ENCODE data around the gene ATG7. TPM values are rescaled to one million over a fixed set of nuclear protein-coding genes. Genes with fewer than 3 reads are reported as not detected.
"Not testable (repeated sequence)": the region's sequence is repeated elsewhere in the genome, so short reads cannot be mapped to it uniquely, and the experiment has no call there.

The ATG7 gene
- total RNA-seq, 1 donor from 2014 or later: 61.7 TPM

- Histone ChIP-seq H3K27ac (no peak overlapping the region), H3K9me3 (no peaks in the 10 kb centered on the region), H3K27me3 (ENCODE audit: low read depth) (no peaks in the 10 kb centered on the region), H3K36me3 (no peaks in the 10 kb centered on the region), H3K4me1 (no peaks in the 10 kb centered on the region), H3K4me3 (no peak overlapping the region)
- intact Hi-C loops (cut with DNase I): no loop called here
- no peak for ATAC-seq
- no peak for DNase-seq
- TF ChIP-seq, protein P1, sequence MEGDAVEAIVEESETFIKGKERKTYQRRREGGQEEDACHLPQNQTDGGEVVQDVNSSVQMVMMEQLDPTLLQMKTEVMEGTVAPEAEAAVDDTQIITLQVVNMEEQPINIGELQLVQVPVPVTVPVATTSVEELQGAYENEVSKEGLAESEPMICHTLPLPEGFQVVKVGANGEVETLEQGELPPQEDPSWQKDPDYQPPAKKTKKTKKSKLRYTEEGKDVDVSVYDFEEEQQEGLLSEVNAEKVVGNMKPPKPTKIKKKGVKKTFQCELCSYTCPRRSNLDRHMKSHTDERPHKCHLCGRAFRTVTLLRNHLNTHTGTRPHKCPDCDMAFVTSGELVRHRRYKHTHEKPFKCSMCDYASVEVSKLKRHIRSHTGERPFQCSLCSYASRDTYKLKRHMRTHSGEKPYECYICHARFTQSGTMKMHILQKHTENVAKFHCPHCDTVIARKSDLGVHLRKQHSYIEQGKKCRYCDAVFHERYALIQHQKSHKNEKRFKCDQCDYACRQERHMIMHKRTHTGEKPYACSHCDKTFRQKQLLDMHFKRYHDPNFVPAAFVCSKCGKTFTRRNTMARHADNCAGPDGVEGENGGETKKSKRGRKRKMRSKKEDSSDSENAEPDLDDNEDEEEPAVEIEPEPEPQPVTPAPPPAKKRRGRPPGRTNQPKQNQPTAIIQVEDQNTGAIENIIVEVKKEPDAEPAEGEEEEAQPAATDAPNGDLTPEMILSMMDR (IDR thresholded peaks at IDR 0.05): no peak
Measured at GRCh38 chr3:11251807-11252176, 20.4 kb upstream of the ATG7 start.

DNA sequence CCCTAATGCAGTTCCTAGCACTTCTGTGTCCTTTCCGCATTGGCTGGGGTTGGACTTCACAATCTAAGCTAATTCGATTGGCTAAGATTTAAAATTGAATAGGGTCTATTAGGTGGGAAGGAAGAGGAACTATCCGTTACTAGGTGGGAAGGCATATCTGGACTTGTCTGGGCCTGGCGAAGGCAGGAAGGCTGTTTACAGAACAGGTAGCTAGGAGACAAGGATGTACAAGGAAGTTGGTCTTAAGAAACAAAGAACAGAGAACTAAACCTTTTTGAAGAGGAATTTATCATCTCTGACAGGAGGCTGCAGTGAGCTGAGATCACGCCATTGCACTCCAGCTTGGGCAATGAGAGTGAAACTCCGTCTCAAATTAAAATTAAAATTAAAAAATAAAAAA, 17.3 kb upstream of the ATG7 start:
- TF ChIP-seq, protein P1 (IDR thresholded peaks at IDR 0.05): no peak
- DNase-seq (no peak), ATAC-seq (no peak)
- H3K9me3 ChIP-seq: no peaks in the 10 kb centered on the region
- no peak overlapping the region for H3K27ac ChIP-seq
- no peaks in the 10 kb centered on the region for H3K27me3 ChIP-seq (ENCODE audit: low read depth)
- no peak overlapping the region for H3K4me3 ChIP-seq
- intact Hi-C loops (cut with DNase I): no loop called here
- H3K4me1 ChIP-seq: no peaks in the 10 kb centered on the region
- peaks cover 4% of the 10 kb centered on the region for H3K36me3 ChIP-seq

GRCh38 chr3:11255537-11255936, 16.7 kb upstream of the ATG7 start:
- H3K9me3 ChIP-seq; DNase-seq; ATAC-seq; intact Hi-C loops (cut with DNase I); H3K27ac ChIP-seq; H3K4me1 ChIP-seq; H3K4me3 ChIP-seq; H3K36me3 ChIP-seq; H3K27me3 ChIP-seq (ENCODE audit: low read depth): not testable (repeated sequence)

DNA sequence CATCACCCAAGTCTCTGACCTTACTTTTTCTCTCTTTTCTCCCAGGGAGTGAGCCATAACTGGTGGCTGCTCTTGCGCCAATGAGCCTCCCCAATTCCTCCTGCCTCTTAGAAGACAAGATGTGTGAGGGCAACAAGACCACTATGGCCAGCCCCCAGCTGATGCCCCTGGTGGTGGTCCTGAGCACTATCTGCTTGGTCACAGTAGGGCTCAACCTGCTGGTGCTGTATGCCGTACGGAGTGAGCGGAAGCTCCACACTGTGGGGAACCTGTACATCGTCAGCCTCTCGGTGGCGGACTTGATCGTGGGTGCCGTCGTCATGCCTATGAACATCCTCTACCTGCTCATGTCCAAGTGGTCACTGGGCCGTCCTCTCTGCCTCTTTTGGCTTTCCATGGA, 13.2 kb upstream of the ATG7 start:
- DNase-seq (no peak), ATAC-seq (no peak)
- Histone ChIP-seq H3K36me3 (peaks cover 6% of the 10 kb centered on the region), H3K4me1 (no peaks in the 10 kb centered on the region), H3K27me3 (ENCODE audit: low read depth) (no peaks in the 10 kb centered on the region), H3K4me3 (no peak overlapping the region), H3K27ac (no peak overlapping the region), H3K9me3 (no peaks in the 10 kb centered on the region)
- intact Hi-C loops (cut with DNase I): no loop called here
- TF ChIP-seq, protein P1 (IDR thresholded peaks at IDR 0.05): no peak

DNA sequence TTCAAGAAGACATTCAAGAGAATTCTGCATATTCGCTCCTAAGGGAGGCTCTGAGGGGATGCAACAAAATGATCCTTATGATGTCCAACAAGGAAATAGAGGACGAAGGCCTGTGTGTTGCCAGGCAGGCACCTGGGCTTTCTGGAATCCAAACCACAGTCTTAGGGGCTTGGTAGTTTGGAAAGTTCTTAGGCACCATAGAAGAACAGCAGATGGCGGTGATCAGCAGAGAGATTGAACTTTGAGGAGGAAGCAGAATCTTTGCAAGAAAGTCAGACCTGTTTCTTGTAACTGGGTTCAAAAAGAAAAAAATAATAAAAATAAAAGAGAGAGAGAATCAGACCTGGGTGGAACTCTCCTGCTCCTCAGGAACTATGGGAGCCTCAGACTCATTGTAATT, 11.7 kb upstream of the ATG7 start:
- intact Hi-C loops (cut with DNase I): no loop called here
- ATAC-seq (no peak), DNase-seq (no peak)
- TF ChIP-seq, protein P1 (IDR thresholded peaks at IDR 0.05): no peak
- Histone ChIP-seq H3K27ac (no peak overlapping the region), H3K36me3 (peaks cover 6% of the 10 kb centered on the region), H3K4me3 (no peak overlapping the region), H3K4me1 (no peaks in the 10 kb centered on the region), H3K9me3 (no peaks in the 10 kb centered on the region), H3K27me3 (ENCODE audit: low read depth) (no peaks in the 10 kb centered on the region)

GRCh38 chr3:11269007-11269406, 3.2 kb upstream of the ATG7 start:
- intact Hi-C loops (cut with DNase I): no loop called here
- peaks cover 12% of the 10 kb centered on the region for H3K4me1 ChIP-seq
- DNase-seq (no peak), ATAC-seq (no peak)
- no peaks in the 10 kb centered on the region for H3K27me3 ChIP-seq (ENCODE audit: low read depth)
- TF ChIP-seq, protein P1 (IDR thresholded peaks at IDR 0.05): no peak
- no peaks in the 10 kb centered on the region for H3K36me3 ChIP-seq
- H3K9me3 ChIP-seq: no peaks in the 10 kb centered on the region
- no peak overlapping the region for H3K27ac ChIP-seq
- H3K4me3 ChIP-seq: no peak overlapping the region

Data from lower lobe of right lung (tissue), 2 donors.